HG02588 (cell line): ENCODE data around the gene DIPK2B.

Experiments
- ATAC-seq: cut with Tn5 transposase; IDR thresholded peaks from one replicate; pipeline ENCODE4 v1.9.1; 2021; ENCODE audit warnings: mild to moderate bottlenecking, moderate library complexity; ENCODE audit not compliant: unreplicated experiment

The DIPK2B gene

GRCh38 chrX:45200741-45201234 is at the start of gene DIPK2B:
Gene DIPK2B (minus strand): TSS chrX:45200876. CDS start chrX:45200826, 50 bp downstream.
- no peak for ATAC-seq

DNA sequence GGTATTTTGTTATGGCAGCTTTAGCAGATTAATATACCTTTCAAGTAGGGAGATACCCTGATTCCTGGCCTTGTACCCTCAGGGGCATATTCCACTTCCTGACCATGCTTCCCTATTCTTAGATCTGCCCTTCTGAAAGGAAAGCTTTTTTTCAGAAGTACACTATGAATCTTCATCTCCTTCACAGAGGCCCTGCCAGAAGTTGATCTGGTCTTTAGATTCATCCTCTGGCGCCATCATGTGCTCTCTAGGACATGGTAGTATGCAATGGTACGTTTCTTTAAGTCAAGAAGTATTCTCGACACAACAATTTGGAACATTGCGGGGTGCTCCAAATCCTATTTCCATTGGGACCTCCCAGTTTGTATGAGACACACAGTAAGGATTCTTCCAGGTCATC is 39.6 kb upstream of the DIPK2B start:
- no peak for ATAC-seq

DNA sequence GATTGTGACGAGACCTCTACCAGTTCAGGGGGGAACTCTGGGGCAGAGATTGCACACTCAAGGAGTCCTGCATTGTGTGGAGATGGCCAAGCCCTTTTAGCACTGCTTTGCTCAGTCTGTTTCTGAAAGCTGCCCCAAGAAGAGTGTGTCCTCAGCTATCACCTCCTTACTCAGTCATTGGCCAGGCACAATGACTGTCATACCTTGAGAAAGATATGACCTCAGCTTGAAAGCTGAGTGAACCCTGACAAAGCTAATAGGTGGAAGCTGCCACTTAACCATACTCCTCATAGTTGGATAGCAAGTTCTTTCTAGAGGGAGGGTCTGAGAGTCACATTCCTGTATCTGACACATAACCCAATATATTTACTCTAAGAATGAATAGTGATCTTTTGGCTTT is 37.8 kb upstream of the DIPK2B start:
- no peak for ATAC-seq

- no peak for ATAC-seq
Observed at GRCh38 chrX:45233531-45233930, 32.9 kb upstream of the DIPK2B start.

GRCh38 chrX:45232139-45232538 is 31.5 kb upstream of the DIPK2B start:
- ATAC-seq: no peak

DNA sequence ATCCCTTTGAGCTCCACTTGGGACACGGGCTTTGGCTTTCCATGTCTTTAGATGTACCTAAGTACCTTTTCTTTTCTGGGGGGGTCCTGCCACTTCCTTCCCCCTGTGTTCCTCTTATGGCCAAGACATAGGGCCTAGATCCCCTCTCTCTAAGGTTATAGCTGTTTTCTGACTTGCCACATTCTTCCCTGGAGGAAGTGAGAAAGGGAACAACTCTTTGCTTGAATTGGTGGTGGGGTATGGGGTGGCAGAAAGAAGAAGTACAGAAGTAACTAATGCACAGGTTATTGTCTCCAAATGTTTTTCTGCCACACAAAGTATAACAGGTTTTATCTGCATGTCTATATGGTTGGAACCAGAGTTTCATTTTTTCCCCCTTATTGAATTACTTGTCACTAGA is 29.7 kb upstream of the DIPK2B start:
- ATAC-seq: no peak

GRCh38 chrX:45229348-45229747 is 28.7 kb upstream of the DIPK2B start:
- no peak for ATAC-seq

GRCh38 chrX:45228126-45228525 is 27.4 kb upstream of the DIPK2B start:
- no peak for ATAC-seq

DNA sequence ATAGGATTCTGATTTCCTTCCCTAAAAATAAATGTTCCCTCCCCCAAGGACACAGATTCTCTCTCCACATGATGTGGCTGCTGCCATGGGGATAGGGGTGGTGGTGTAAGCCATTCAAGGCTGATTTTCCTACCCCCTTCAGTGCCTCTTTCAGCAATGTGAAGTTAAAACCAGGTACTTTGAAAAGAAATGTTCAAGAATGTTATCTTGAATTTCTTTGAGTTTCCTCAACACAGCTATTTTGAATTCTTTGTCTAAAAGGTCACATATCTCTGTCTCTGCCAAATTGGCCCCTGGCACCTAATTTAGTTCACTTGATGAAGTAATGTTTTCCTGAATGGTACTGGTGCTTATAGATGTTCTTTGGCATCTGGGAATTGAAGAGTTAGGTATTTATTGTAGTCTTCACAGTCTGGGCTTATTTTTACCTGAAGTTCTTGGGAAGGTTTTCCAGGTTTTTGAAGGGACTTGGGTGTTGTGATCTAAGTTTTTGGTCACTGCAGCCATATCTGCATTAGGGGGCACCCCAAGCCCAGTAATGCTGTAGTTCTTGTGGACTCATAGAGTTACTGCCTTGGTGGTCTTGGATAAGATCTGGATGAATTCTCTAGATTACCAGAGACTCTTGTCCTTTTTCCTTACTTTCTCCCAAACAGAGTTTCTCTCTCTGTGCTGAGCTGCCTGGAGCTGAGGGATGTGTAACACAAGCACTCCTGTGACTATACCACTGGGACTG is 7.6 kb upstream of the DIPK2B start:
- ATAC-seq: no peak

DNA sequence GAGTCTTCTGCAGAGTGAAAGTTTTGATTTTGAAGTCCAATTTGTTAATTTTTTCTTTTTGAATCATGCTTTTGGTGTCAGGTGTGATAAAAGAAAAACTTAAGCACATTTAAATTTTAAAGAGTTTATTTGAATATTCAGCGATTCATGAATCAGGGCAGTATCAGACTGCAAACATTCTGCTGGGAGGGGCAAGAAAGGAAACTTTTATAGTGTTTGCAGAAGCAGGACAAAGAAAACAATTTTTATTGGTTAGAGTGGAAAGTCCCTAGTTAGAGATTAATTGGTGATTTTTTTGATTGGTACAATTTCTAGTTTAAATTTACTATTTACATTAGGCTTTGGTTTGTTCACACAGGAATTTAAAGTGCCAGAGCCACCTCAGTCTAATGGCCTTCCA is 1.5 kb upstream of the DIPK2B start:
- ATAC-seq: no peak

DNA sequence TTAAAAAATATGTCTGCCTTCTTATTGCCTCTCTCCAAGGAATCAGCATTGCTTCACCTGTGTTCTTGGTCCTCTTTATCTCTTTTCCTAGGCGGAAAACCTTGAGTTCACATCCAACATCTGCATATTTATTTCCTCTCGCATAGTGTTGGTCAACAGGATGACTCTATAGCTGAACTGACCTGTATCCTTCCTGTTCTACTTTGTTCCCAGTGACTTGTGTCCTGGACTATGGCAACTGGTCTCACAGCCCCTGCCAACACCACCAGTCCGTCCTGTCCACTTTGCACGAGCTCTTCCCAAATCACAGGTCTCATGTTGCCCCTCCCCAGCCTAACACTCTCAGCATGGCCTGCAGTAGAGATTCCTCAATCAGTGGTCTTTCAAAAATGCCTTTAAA is 2.0 kb downstream of the DIPK2B start:
- no peak for ATAC-seq

DNA sequence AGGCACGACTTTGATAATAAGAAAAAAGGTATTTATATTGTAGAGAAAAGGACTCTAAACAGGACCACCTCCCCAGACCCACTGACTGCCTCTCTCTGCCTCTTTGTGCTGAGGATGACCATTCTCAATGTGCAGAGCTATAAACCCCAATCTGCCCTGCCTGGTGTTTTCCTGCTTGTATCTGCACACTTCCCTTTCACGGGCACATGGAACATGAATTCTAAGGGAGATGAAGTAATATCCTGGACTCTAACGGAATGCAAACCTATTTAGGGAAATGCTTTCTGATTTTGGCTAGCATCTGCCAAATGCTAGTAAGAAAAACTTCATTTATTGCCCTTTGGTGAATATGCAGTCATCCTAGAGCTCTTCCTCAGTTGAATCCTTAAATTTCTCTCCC is 2.4 kb downstream of the DIPK2B start:
- ATAC-seq: no peak

DNA sequence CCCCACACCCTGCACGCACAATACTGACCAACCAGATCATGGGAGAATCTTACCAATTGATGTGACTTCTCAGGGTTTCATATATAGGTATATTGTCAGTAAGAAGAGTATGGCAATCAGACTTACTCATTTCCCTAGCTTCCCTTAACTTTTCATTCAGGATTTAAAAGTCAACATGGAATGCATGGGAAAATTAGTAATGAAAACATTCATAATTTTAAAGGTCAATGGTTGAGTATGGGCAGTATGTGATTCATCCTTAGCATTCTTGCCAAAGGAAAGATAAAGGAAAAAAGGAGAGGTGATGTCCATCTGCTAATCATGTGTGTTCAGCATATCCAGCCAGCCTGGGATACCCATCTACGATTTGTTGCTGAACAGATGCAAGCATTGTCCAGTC is 4.0 kb downstream of the DIPK2B start:
- ATAC-seq: no peak

DNA sequence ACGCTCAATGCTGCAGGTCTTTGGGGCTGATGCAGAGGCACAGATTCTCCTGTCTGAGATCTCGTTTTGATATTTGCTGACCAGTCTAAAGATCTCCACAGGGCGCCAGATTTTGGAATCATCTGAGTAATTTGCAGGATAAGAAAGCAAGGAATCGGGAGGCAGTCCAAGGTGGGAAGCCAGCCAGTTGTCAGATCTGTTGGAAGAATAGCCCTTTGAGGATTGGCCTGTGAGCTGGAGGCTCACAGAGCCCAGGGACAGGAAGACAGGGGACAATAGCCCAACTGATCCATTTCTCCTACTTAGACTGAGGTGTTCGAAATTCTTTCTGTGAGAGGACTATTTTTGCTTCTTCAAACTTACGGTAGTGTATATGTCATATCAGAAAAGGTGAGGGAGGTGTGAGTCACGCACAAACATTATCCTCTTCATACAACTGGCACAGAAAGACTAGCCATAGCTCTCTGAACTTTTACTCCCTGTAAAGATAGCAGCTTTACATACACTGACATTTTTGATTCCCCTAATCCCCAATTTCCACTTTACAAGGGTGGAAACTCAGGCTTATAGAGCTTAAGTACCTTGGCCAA is 8.8 kb downstream of the DIPK2B start:
- no peak for ATAC-seq

GRCh38 chrX:45191383-45191782 is 9.3 kb downstream of the DIPK2B start:
- no peak for ATAC-seq

DNA sequence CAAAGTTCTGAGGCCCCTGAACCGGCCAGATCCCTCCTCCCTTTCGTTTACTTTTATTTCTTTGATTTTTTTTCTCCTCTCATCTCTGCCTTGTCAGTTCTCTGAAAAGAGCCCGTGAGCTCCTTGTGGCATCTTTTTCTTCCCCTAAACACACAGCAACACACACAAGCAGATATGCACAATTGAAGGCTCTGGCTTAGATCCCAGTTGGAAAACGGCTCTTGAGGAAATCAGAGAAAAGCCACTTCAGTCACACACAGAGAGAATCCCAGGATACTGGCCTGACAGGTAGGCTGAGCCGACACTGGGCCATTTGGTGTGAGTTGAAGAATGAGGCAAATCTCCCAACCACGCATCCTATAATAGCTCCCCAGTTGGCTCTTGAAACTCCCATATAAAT is 12.9 kb downstream of the DIPK2B start:
- ATAC-seq: no peak

DNA sequence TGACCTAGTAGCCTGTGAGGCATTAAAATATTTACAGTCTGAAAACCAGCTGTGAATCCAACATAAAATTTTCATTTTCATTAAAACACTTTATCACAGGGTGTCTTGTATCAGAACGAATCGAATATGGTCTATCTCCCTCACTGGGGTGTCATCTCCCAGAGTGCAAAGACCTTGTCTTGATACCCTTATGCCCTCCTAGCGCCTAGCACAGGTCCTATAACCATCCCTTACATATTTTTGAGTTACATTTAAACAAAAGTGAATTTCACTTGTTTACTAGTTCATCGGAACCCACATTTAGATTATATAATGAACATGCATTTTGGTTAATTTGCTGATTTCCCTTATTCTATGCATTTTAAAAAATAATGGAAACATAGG is 14.0 kb downstream of the DIPK2B start:
- no peak for ATAC-seq

- ATAC-seq: no peak
Observed at GRCh38 chrX:45184211-45184610, 16.5 kb downstream of the DIPK2B start.

GRCh38 chrX:45172890-45173289 is 27.8 kb downstream of the DIPK2B start:
- ATAC-seq: no peak

DNA sequence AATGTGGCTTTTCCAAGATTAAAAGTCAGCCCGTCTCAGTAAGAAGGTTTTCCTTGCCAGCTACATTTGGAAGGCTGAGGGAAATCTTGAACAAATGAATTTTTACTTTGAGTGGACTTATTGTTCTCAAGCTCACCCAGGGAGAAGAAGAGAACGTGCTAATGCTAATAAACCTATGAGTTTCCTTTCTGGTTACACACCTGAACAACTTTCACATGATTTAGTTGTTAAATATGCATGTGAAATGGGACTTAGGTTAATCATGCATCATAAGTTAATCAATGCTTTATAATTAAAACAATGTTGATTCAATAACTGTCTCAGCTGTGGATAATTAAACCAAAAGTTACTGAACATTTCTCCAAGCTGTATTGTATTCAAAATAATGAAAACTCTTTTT is 33.9 kb downstream of the DIPK2B start:
- ATAC-seq: no peak

- no peak for ATAC-seq
Observed at GRCh38 chrX:45165726-45166125, 35.0 kb downstream of the DIPK2B start.

GRCh38 chrX:45164995-45165394 is 35.7 kb downstream of the DIPK2B start:
- ATAC-seq: no peak
